Smooth muscle cell (in vitro differentiated cells): ENCODE measurements around the gene CPLX4. TPM values are rescaled to one million over a fixed set of nuclear protein-coding genes. Genes with fewer than 3 reads are reported as not detected.
A peak's percentile ranks its signal among the peaks of the same experiment; 100 is the strongest.

ENCODE experiments used
- DNase-seq: peaks from one replicate; lab custom pipeline; 2025; ENCODE audit not compliant: unreplicated experiment; lab: John Stamatoyannopoulos, UW
- H2AFZ ChIP-seq: fragments of 200-600 bp; sonication (generic); 2 replicates; pipeline ENCODE4 v1.6.0; 2016; ENCODE audit warnings: antibody characterized with exemption, low read depth, mild to moderate bottlenecking
- H3F3A ChIP-seq: fragments of 200-600 bp; sonication (generic); 2 replicates; pipeline ENCODE4 v1.6.0; 2017; ENCODE audit warnings: antibody characterized with exemption, low read depth
- H3K27ac ChIP-seq: fragments of 200-600 bp; sonication (generic); 2 replicates; pipeline ENCODE4 v1.5.1; 2016; ENCODE audit warnings: low read depth, mild to moderate bottlenecking
- H3K27me3 ChIP-seq: fragments of 200-600 bp; sonication (generic); 2 replicates; pipeline ENCODE4 v1.6.1; 2016; ENCODE audit warnings: low read depth, mild to moderate bottlenecking
- H3K36me3 ChIP-seq: fragments of 200-600 bp; sonication (generic); 2 replicates; pipeline ENCODE4 v1.5.1; 2016; ENCODE audit warnings: low read depth
- H3K4me1 ChIP-seq: fragments of 200-600 bp; sonication (generic); 2 replicates; pipeline ENCODE4 v1.5.1; 2016; ENCODE audit warnings: low read depth
- H3K4me2 ChIP-seq: fragments of 200-600 bp; sonication (generic); 2 replicates; pipeline ENCODE4 v1.6.0; 2016; ENCODE audit warnings: mild to moderate bottlenecking
- H3K4me3 ChIP-seq: fragments of 200-600 bp; sonication (generic); 2 replicates; pipeline ENCODE4 v1.5.1; 2016; ENCODE audit warnings: mild to moderate bottlenecking
- H3K79me2 ChIP-seq: fragments of 200-600 bp; sonication (generic); 2 replicates; pipeline ENCODE4 v1.6.0; 2016; ENCODE audit warnings: low read depth, mild to moderate bottlenecking
- H3K9ac ChIP-seq: fragments of 200-600 bp; sonication (generic); 2 replicates; pipeline ENCODE4 v1.6.0; 2016; ENCODE audit warnings: low read depth
- H3K9me3 ChIP-seq: fragments of 200-600 bp; sonication (generic); replicated peaks from 2 replicates; pipeline ENCODE4 v1.5.1; 2016; ENCODE audit warnings: low read depth
- H4K20me1 ChIP-seq: fragments of 200-600 bp; sonication (generic); 2 replicates; pipeline ENCODE4 v1.6.0; 2016; ENCODE audit warnings: low read depth
- CTCF ChIP-seq: fragments of 200-600 bp; sonication (generic); IDR thresholded peaks from 2 replicates; pipeline ENCODE4 v1.5.1; 2017; ENCODE audit warnings: borderline replicate concordance, mild to moderate bottlenecking, antibody characterized with exemption; ENCODE audit not compliant: insufficient read depth, poor library complexity, severe bottlenecking
- WGBS: methylation state at CpG from one replicate; pipeline ENCODE4 v1.1.7; 2016; ENCODE audit warnings: low lambda C conversion rate; 5-methylcytosine and 5-hydroxymethylcytosine counted together
- polyA plus RNA-seq: library from polyadenylated mRNA; unstranded; fragments of >200 nt; fragmentation: Nextera tagmentation; extraction: Ambion mirVana; gene quantifications from 2 replicates; pipeline ENCODE4 v1.2.1, GENCODE V29; 2016
- total RNA-seq: library from RNA; depleted of rRNA; stranded (reverse); fragments of >200 nt; gene quantifications from 2 replicates; pipeline ENCODE4 v1.2.3, GENCODE V29; 2014

Gene CPLX4
- total and polyA plus RNA-seq, 2 experiments from 2014 or later: not detected

- Histone ChIP-seq H3K27me3 (peaks cover 72% of the 10 kb centered on the region), H3K4me1 (peaks cover 36% of the 10 kb centered on the region), H3K9ac (no peak overlapping the region), H4K20me1 (no peaks in the 10 kb centered on the region), H3K79me2 (no peaks in the 10 kb centered on the region), H3K36me3 (no peaks in the 10 kb centered on the region), H3K9me3 (no peaks in the 10 kb centered on the region), H3F3A (no peaks in the 10 kb centered on the region), H3K4me2 (peak overlapping the region; percentile 48), H2AFZ (no peak overlapping the region), H3K4me3 (peak overlapping the region; percentile 16), H3K27ac (no peak overlapping the region)
- DNase-seq: no peak
- no peak for TF ChIP-seq CTCF
- WGBS: 6% methylated on average over 24 of the region's 38 CpGs
Measured at GRCh38 chr18:59265246-59265973, 53.0 kb downstream of the CPLX4 start.

GRCh38 chr18:59264651-59265245 lies 53.7 kb downstream of the CPLX4 start:
- no peak for TF ChIP-seq CTCF
- peaks cover 76% of the 10 kb centered on the region for H3K27me3 ChIP-seq
- H3K9me3 ChIP-seq: no peaks in the 10 kb centered on the region
- no peak overlapping the region for H3K9ac ChIP-seq
- no peak for DNase-seq
- H3K4me1 ChIP-seq: peaks cover 30% of the 10 kb centered on the region
- no peak overlapping the region for H3K27ac ChIP-seq
- no peaks in the 10 kb centered on the region for H3K36me3 ChIP-seq
- H4K20me1 ChIP-seq: no peaks in the 10 kb centered on the region
- no peaks in the 10 kb centered on the region for H3F3A ChIP-seq
- H3K79me2 ChIP-seq: no peaks in the 10 kb centered on the region
- no peak overlapping the region for H3K4me3 ChIP-seq
- 9% methylated on average over 41 of the region's 41 CpGs for WGBS
- H3K4me2 ChIP-seq: no peak overlapping the region
- H2AFZ ChIP-seq: no peak overlapping the region

GRCh38 chr18:59264121-59264571 lies 54.3 kb downstream of the CPLX4 start:
- Histone ChIP-seq H3K36me3 (no peaks in the 10 kb centered on the region), H3K4me1 (peaks cover 29% of the 10 kb centered on the region), H2AFZ (no peak overlapping the region), H3K79me2 (no peaks in the 10 kb centered on the region), H3K27ac (no peak overlapping the region), H3K4me3 (no peak overlapping the region), H3K27me3 (peaks cover 78% of the 10 kb centered on the region), H3K4me2 (no peak overlapping the region), H3K9ac (no peak overlapping the region), H3F3A (no peaks in the 10 kb centered on the region), H4K20me1 (no peaks in the 10 kb centered on the region), H3K9me3 (no peaks in the 10 kb centered on the region)
- TF ChIP-seq CTCF: no peak
- WGBS: 16% methylated on average over 10 of the region's 17 CpGs
- DNase-seq: no peak
